ENCODE data around the gene DUSP21. TPM values are rescaled to one million over a fixed set of nuclear protein-coding genes. Genes with fewer than 3 reads are reported as not detected.

DUSP21 gene
- total RNA-seq, 1 experiment from 2014 or later, result not detected

DNA sequence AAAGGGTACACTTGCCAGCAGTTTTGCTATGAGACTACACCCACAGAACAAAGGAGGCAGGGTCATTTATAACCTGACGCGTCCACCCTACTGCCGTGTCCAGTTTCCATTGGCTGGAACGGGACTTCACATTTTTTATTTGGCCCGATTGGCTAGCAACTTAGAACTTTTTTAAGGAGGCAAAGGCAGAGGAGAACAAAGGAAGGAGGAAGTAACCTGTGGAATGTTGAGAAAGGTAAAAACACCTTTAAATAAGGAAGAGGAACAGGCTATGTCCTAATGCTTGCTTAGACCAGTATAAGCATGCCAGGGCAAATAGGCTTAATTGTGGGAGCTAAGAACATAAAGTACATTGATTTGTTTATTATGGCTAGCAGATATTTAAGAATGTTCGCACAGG, 47.8 kb downstream of the DUSP21 start:
- no TSS peak for BruUV-seq (replicated peaks)
- POLR2A ChIA-PET, result interaction anchor here (1.3 kb wide), 1 partner anchor 9 kb away, joined by 4 read pairs; no protein-coding TSS in a partner anchor
- H3K36me3 Mint-ChIP-seq (ENCODE audit: insufficient read depth, unreplicated experiment), result peaks cover 5% of the 10 kb centered on the region
- DNase-seq (ENCODE audit: unreplicated experiment), result no peak
- no peak overlapping the region for H3K27ac Mint-ChIP-seq (ENCODE audit: low read depth, unreplicated experiment)
- H3K9me3 Mint-ChIP-seq (ENCODE audit: unreplicated experiment), result no peaks in the 10 kb centered on the region
- H3K4me3 Mint-ChIP-seq (ENCODE audit: unreplicated experiment), result no peak overlapping the region
- intact Hi-C loops (cut with micrococcal nuclease), result no loop called here
- CTCF ChIA-PET, result interaction anchor here (0.8 kb wide), 1 partner anchor 180 kb away, joined by 4 read pairs; no protein-coding TSS in a partner anchor
- no peaks in the 10 kb centered on the region for H3K27me3 Mint-ChIP-seq (ENCODE audit: insufficient read depth, unreplicated experiment)
- H3K4me1 Mint-ChIP-seq (ENCODE audit: insufficient read depth, unreplicated experiment), result peaks cover 6% of the 10 kb centered on the region
- TF ChIP-seq, protein P1, sequence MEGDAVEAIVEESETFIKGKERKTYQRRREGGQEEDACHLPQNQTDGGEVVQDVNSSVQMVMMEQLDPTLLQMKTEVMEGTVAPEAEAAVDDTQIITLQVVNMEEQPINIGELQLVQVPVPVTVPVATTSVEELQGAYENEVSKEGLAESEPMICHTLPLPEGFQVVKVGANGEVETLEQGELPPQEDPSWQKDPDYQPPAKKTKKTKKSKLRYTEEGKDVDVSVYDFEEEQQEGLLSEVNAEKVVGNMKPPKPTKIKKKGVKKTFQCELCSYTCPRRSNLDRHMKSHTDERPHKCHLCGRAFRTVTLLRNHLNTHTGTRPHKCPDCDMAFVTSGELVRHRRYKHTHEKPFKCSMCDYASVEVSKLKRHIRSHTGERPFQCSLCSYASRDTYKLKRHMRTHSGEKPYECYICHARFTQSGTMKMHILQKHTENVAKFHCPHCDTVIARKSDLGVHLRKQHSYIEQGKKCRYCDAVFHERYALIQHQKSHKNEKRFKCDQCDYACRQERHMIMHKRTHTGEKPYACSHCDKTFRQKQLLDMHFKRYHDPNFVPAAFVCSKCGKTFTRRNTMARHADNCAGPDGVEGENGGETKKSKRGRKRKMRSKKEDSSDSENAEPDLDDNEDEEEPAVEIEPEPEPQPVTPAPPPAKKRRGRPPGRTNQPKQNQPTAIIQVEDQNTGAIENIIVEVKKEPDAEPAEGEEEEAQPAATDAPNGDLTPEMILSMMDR (IDR thresholded peaks at IDR 0.05; ENCODE audit: unreplicated experiment), result no peak

Other genes starting within 250 kb of the DUSP21 start
- gene KDM6A, start 29.2 kb downstream of the DUSP21 start, total RNA-seq (2022), result 30.8 and 31.8 TPM in 2 replicates

All from MCF 10A (cell line).